ENCODE measurements around the gene C10orf143. TPM values are rescaled to one million over a fixed set of nuclear protein-coding genes. Genes with fewer than 3 reads are reported as not detected.

The C10orf143 gene
- total and polyA plus RNA-seq, 2 of the 8 experiments (the other 6 are each of a cell fraction or from before 2014, with no cell fraction given), result 1.6 to 2.0 TPM

GRCh38 chr10:130025326-130025725, 85.3 kb downstream of the C10orf143 start:
- no peak overlapping the region for H2BK12ac ChIP-seq (ENCODE audit: low read depth, low read length)
- 83% methylated on average over 1 of the region's 1 CpG; no CpG with 5 or more reads in 1 of the 2 experiments for WGBS, 2 experiments (ENCODE audit: extremely low coverage in 1 of 2, insufficient coverage in 1 of 2, insufficient read length in 1 of 2, insufficient replicate concordance in 2 of 2, low coverage in 1 of 2, low lambda C conversion rate in 2 of 2, missing lambda C conversion rate in 1 of 2)
- FAIRE-seq (no peak), DNase-seq (ENCODE audit: low read depth in 1 of 2, low spot score in 2 of 2) (no peak)
- no peak overlapping the region for H2AK5ac ChIP-seq (ENCODE audit: low read depth, low read length)
- CTCF ChIA-PET (ENCODE audit: partially characterized antibody), result no interaction called here
- no peaks in the 10 kb centered on the region for H4K20me1 ChIP-seq (replicated peaks in 1 of 2; ENCODE audit: control insufficient read depth in 1 of 2, insufficient read depth in 2 of 2, low read length in 2 of 2)
- no peaks in the 10 kb centered on the region for H3K79me1 ChIP-seq (ENCODE audit: low read depth, low read length)
- H4K91ac ChIP-seq (replicated peaks; ENCODE audit: insufficient read length, low read length), result no peak overlapping the region
- no peak overlapping the region for H3K14ac ChIP-seq (ENCODE audit: insufficient read length)
- no peak overlapping the region for H3K4ac ChIP-seq (replicated peaks; ENCODE audit: insufficient read length, low read depth, low read length)
- H3K27me3 ChIP-seq (replicated peaks in 1 of 4; ENCODE audit: control insufficient read depth in 3 of 4, extremely low read depth in 1 of 4, insufficient read depth in 3 of 4, low read length in 3 of 4), result no peaks in the 10 kb centered on the region
- H3K23me2 ChIP-seq (ENCODE audit: low read depth, low read length), result 0 out of 2 replicates have a peak, but pooled peaks cover 2% of the 10 kb centered on the region
- POLR2A ChIA-PET (ENCODE audit: partially characterized antibody), result no interaction called here
- H3K23ac ChIP-seq (ENCODE audit: insufficient read length), result no peak overlapping the region
- H3K4me1 ChIP-seq (replicated peaks in 1 of 4; ENCODE audit: control insufficient read depth in 3 of 4, insufficient read depth in 4 of 4, low read length in 3 of 4), result no peaks in the 10 kb centered on the region
- no peak overlapping the region for H3K4me3 ChIP-seq (ENCODE audit: extremely low read depth in 1 of 4, insufficient read depth in 2 of 4, low read depth in 3 of 4, low read length in 4 of 4)
- no peaks in the 10 kb centered on the region for H3K36me3 ChIP-seq (ENCODE audit: control insufficient read depth in 2 of 4, insufficient read depth in 4 of 4, low read length in 3 of 4)
- H3K18ac ChIP-seq (ENCODE audit: extremely low read depth, low read length), result no peak overlapping the region
- no peak overlapping the region for H4K8ac ChIP-seq (ENCODE audit: extremely low read depth, insufficient read depth, low read length)
- no peak overlapping the region for H2BK120ac ChIP-seq (replicated peaks; ENCODE audit: low read depth, low read length)
- no peak overlapping the region for H3K4me2 ChIP-seq (ENCODE audit: insufficient read depth in 1 of 2, low read depth in 2 of 2, low read length in 2 of 2)
- H3K9ac ChIP-seq (replicated peaks in 1 of 4; ENCODE audit: extremely low read depth in 1 of 4, low read depth in 3 of 4, low read length in 3 of 4), result no peak overlapping the region
- no peak overlapping the region for H2BK15ac ChIP-seq (ENCODE audit: low read length)
- H3K56ac ChIP-seq (replicated peaks; ENCODE audit: insufficient read length, low read depth, low read length), result no peak overlapping the region
- no peak overlapping the region for H2BK20ac ChIP-seq (ENCODE audit: low read length)
- no peak for TF ChIP-seq SAP30 (IDR thresholded peaks at IDR 0.05; ENCODE audit: insufficient read depth, insufficient replicate concordance, low read length)
- TF ChIP-seq HDAC2 (IDR thresholded peaks at IDR 0.05; ENCODE audit: borderline replicate concordance in 1 of 2, low read depth in 2 of 2, low read length in 2 of 2), result no peak
- TF ChIP-seq BACH1 (IDR thresholded peaks at IDR 0.05; ENCODE audit: low read length), result no peak
- TF ChIP-seq SIRT6 (IDR thresholded peaks at IDR 0.05; ENCODE audit: low read length), result no peak
- TF ChIP-seq TBP (IDR thresholded peaks at IDR 0.05; ENCODE audit: low read depth, low read length), result no peak
- TF ChIP-seq CTBP2 (IDR thresholded peaks at IDR 0.05; ENCODE audit: borderline replicate concordance, insufficient read depth, insufficient read length, low read length), result no peak
- TF ChIP-seq GTF2F1 (IDR thresholded peaks at IDR 0.05; ENCODE audit: borderline replicate concordance, low read depth, low read length), result no peak
- no peak for TF ChIP-seq CEBPB (IDR thresholded peaks at IDR 0.05; ENCODE audit: low read depth, low read length)
- no peaks in the 10 kb centered on the region for H3K9me3 ChIP-seq (ENCODE audit: insufficient read depth in 2 of 2, low read depth in 1 of 2, low read length in 1 of 2)
- no peak overlapping the region for H4K5ac ChIP-seq (ENCODE audit: insufficient read length, low read depth, low read length)
- H2AFZ ChIP-seq (ENCODE audit: low read length), result no peak overlapping the region
- H2BK5ac ChIP-seq (ENCODE audit: low read depth, low read length), result no peak overlapping the region
- H3K27ac ChIP-seq (ENCODE audit: low read depth, low read length), result no peak overlapping the region
- H3K79me2 ChIP-seq (ENCODE audit: control insufficient read depth in 1 of 2, insufficient read depth in 2 of 2, low read length in 2 of 2), result no peaks in the 10 kb centered on the region

Data from H1 (cell line).